ENCODE results near the gene PHAF1. TPM values are rescaled to one million over a fixed set of nuclear protein-coding genes. Genes with fewer than 3 reads are reported as not detected.

The PHAF1 gene
- 16.8 and 30.7 TPM in 2 replicates for total RNA-seq (2014; rRNA removed; shearing (Covaris generic); ENCODE audit: low replicate concordance)

DNA sequence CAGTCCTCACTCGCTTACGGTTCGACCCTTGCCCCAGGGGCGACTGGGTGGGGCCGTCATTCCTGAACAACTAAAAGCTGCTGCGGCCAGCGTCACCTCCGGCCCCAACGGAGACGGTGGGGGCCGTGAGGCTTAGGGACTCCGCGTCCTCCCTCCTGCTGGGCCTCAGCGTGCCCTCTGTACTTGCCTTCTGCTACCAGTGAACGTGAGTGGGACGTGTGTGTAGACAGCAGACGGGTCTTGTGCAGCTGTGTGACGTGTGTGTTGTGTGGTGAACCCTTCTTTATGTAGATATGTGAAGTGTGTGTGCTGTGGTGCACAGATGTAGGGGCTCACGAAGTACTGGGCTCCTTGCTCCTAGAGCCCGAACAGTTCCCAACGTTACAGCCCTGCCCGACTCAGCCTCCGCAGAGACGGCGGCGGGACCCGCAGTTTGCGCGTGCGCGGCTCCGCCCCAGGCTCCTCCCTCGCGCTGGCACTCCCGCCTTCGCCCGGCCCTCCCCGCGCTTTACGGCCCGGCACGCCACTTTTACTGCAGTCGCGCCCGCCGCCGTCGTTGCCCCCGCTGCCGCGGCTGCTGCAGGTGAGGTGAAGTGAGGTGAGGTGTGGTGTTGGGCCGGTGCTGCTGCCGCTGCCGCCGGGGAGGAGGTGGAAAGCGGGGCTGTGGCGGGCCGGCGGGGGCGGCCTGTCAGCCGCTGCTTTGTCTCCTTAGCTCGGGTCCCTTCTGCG lies at the start of gene PHAF1:
PHAF1 (plus strand) TSS at position 535 of the 729 bp plus-strand sequence. CDS start 235 bp downstream, outside the sequence.
- no peaks in the 10 kb centered on the region; the same call in 1 of the 2 replicates for H3K36me3 ChIP-seq (ENCODE audit: insufficient read depth, low read length)
- peak within 1 kb of the TSS; percentile 96 for H3K4me3 ChIP-seq (ENCODE audit: low read length)
- no peaks in the 10 kb centered on the region for H4K20me1 ChIP-seq (ENCODE audit: insufficient read depth, low read depth, low read length)
- H3K9ac ChIP-seq (ENCODE audit: low read length): peak within 1 kb of the TSS; percentile 89
- DNase-seq: peak; percentile 97
- no peaks in the 10 kb centered on the region for H3K9me2 ChIP-seq (replicated peaks; ENCODE audit: insufficient read depth, low read length)
- peaks cover 20% of the 10 kb centered on the region for H3K4me1 ChIP-seq (ENCODE audit: low read length)
- no peaks in the 10 kb centered on the region for H3K27me3 ChIP-seq (ENCODE audit: low read length)
- H2AFZ ChIP-seq (ENCODE audit: low read length): peak within 1 kb of the TSS; percentile 99
- H3K9me3 ChIP-seq (ENCODE audit: low read length): no peaks in the 10 kb centered on the region
- peaks cover 42% of the 10 kb centered on the region for H3K79me2 ChIP-seq (ENCODE audit: low read length)
- H3K27ac ChIP-seq (ENCODE audit: low read length): no peak within 1 kb of the TSS
- H3K4me2 ChIP-seq (ENCODE audit: low read depth, low read length, poor library complexity, severe bottlenecking): peak within 1 kb of the TSS; percentile 82

DNA sequence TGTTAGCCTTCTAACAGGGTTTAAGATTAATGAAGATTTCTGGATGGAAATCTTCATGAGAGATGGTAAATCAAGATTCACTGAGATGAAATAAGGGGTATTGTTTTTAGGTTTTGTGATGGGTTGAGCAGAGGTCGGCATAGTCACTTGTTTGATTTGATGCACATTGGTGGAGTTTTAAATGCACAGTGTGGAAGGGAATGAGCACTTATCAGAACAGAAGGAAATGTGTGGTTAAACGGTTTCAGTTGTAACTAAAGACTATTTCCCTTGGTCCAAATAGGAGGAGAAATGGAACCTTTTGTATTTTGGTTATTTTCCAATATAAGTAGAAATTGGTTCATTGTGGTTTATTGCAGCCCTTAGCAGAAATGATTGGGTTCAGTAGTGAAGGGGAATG lies 46.7 kb upstream of the PHAF1 start:
- no peak for DNase-seq
- no peak overlapping the region for H3K9ac ChIP-seq (ENCODE audit: low read length)
- no peak overlapping the region for H3K27ac ChIP-seq (ENCODE audit: low read length)
- peaks cover 87% of the 10 kb centered on the region for H3K79me2 ChIP-seq (ENCODE audit: low read length)
- no peaks in the 10 kb centered on the region for H3K27me3 ChIP-seq (ENCODE audit: low read length)
- no peak overlapping the region for H3K4me3 ChIP-seq (ENCODE audit: low read length)
- no peaks in the 10 kb centered on the region for H3K4me1 ChIP-seq (ENCODE audit: low read length)
- H4K20me1 ChIP-seq (ENCODE audit: insufficient read depth, low read depth, low read length): 0 out of 2 replicates have a peak, but pooled peaks cover 5% of the 10 kb centered on the region
- no peaks in the 10 kb centered on the region for H3K9me2 ChIP-seq (replicated peaks; ENCODE audit: insufficient read depth, low read length)
- no peak overlapping the region for H3K4me2 ChIP-seq (ENCODE audit: low read depth, low read length, poor library complexity, severe bottlenecking)
- no peaks in the 10 kb centered on the region for H3K9me3 ChIP-seq (ENCODE audit: low read length)
- H3K36me3 ChIP-seq (ENCODE audit: insufficient read depth, low read length): peaks cover 23% of the 10 kb centered on the region; the same call in 1 of the 2 replicates
- H2AFZ ChIP-seq (ENCODE audit: low read length): no peak overlapping the region

DNA sequence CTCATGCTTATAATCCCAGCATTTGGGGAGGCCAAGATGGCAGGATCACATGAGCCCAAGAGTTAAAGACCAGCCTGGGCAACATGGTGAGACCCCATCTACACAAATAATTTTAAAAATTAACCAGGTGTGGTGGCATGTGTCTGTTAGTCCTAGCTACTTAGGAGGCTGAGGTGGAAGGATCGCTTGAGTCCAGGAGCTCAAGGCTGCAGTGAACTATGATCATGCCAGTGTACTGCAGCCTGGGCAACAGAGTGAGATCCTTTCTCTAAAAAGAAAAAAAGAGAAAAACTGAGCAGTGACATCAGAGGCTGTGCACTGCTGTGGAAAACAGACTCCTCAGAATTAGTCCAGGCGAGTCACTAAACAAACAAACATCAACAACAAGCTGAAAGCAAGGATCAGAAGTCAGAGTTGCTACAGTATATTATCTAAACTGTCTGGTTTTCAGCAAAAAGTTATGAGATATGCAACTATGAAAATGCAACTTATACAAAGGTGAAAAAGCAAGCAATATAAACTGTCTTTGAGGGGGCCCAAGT lies 41.5 kb upstream of the PHAF1 start:
- H3K79me2 ChIP-seq (ENCODE audit: low read length): peaks cover 57% of the 10 kb centered on the region
- no peak overlapping the region for H3K27ac ChIP-seq (ENCODE audit: low read length)
- H4K20me1 ChIP-seq (ENCODE audit: insufficient read depth, low read depth, low read length): no peaks in the 10 kb centered on the region

DNA sequence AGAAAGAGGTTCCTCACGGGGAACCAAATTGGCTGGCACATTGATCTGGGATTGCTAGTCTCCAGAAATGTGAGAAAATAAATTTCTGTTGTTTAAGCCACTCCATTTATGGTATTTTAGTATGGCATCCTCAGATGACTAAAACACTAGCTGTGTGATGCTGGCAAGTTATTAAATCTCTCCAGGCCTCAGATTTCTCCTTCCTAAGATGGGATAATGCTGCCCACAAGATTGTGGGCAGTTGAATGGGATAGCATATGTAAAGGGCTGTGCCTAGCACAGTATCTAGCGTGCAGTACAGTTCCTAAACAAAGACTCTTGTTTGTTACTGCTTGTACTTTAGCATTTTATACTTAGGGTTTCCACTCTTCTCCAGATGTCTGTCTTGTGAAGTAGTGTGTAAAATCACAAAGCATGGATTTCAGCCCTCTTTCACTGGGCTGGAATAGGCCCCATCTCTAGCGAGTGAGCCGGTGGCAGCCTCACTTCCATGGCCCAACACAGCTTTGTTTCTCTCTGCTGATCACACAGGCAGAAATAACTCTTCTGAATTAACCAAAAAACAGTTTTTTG lies 38.2 kb upstream of the PHAF1 start:
- H3K27ac ChIP-seq (ENCODE audit: low read length): no peak overlapping the region

More for the DNA sequence above, 41.5 kb upstream of the PHAF1 start:
- no peaks in the 10 kb centered on the region for H3K9me2 ChIP-seq (replicated peaks; ENCODE audit: insufficient read depth, low read length)
- H3K9ac ChIP-seq (ENCODE audit: low read length): no peak overlapping the region
- H3K4me3 ChIP-seq (ENCODE audit: low read length): no peak overlapping the region
- no peak overlapping the region for H3K4me2 ChIP-seq (ENCODE audit: low read depth, low read length, poor library complexity, severe bottlenecking)
- no peaks in the 10 kb centered on the region for H3K27me3 ChIP-seq (ENCODE audit: low read length)
- H3K9me3 ChIP-seq (ENCODE audit: low read length): no peaks in the 10 kb centered on the region
- peaks cover 38% of the 10 kb centered on the region; the same call in 1 of the 2 replicates for H3K36me3 ChIP-seq (ENCODE audit: insufficient read depth, low read length)
- H3K4me1 ChIP-seq (ENCODE audit: low read length): no peaks in the 10 kb centered on the region
- no peak overlapping the region for H2AFZ ChIP-seq (ENCODE audit: low read length)
- DNase-seq: no peak

DNA sequence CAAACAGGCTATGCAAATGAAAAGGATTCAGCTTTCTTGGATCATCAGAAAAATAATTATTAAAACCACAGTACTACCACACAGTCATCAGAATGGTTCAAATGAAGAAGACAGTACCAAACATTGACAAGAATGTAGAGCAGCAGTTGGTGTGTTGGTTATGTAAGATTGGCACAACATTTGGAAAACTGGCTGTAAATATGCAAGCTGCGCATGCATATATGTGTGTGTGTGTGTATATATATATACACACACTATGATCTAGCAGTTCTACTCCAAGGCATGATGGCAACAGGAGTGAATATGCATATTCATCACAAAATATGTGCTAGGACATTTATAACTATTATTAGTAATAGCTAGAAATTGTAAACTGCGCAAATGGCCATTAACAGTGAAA lies 34.4 kb upstream of the PHAF1 start:
- Histone ChIP-seq H3K36me3 (ENCODE audit: insufficient read depth, low read length) (peaks cover 23% of the 10 kb centered on the region; the same call in 1 of the 2 replicates), H3K4me2 (ENCODE audit: low read depth, low read length, poor library complexity, severe bottlenecking) (no peak overlapping the region), H3K9me2 (replicated peaks; ENCODE audit: insufficient read depth, low read length) (no peaks in the 10 kb centered on the region), H3K27ac (ENCODE audit: low read length) (no peak overlapping the region), H3K9me3 (ENCODE audit: low read length) (no peaks in the 10 kb centered on the region), H3K4me1 (ENCODE audit: low read length) (no peaks in the 10 kb centered on the region), H3K9ac (ENCODE audit: low read length) (no peak overlapping the region), H3K4me3 (ENCODE audit: low read length) (no peak overlapping the region), H4K20me1 (ENCODE audit: insufficient read depth, low read depth, low read length) (no peaks in the 10 kb centered on the region), H3K79me2 (ENCODE audit: low read length) (peaks cover 56% of the 10 kb centered on the region), H2AFZ (ENCODE audit: low read length) (no peak overlapping the region), H3K27me3 (ENCODE audit: low read length) (no peaks in the 10 kb centered on the region)
- no peak for DNase-seq

More for the DNA sequence above, 38.2 kb upstream of the PHAF1 start:
- Histone ChIP-seq H3K27me3 (ENCODE audit: low read length) (no peaks in the 10 kb centered on the region), H3K4me2 (ENCODE audit: low read depth, low read length, poor library complexity, severe bottlenecking) (no peak overlapping the region), H3K79me2 (ENCODE audit: low read length) (peaks cover 37% of the 10 kb centered on the region), H3K9me2 (replicated peaks; ENCODE audit: insufficient read depth, low read length) (no peaks in the 10 kb centered on the region), H3K9me3 (ENCODE audit: low read length) (no peaks in the 10 kb centered on the region), H4K20me1 (ENCODE audit: insufficient read depth, low read depth, low read length) (no peaks in the 10 kb centered on the region), H3K36me3 (ENCODE audit: insufficient read depth, low read length) (peaks cover 45% of the 10 kb centered on the region; the same call in 1 of the 2 replicates), H3K4me1 (ENCODE audit: low read length) (no peaks in the 10 kb centered on the region), H3K9ac (ENCODE audit: low read length) (no peak overlapping the region), H2AFZ (ENCODE audit: low read length) (no peak overlapping the region), H3K4me3 (ENCODE audit: low read length) (no peak overlapping the region)
- DNase-seq: no peak

DNA sequence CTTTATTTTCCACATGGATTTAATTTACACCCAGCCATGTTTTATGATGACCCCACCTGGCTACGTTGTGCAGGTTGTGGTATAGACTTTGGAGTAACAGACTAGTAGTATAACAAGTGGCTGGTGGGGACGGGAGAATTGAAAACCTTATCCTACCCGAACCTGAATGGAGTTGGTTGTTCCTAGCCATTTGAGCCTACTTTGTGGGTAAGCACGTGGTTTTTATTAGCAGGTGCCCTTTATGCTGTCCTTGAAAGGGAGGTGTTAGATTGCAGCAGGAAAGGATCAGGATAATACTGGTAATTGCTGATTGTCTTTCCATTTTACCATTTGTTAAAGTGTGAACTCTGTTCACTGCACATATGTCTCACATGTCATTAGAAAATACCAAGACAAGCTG lies 31.9 kb upstream of the PHAF1 start:
- Histone ChIP-seq H3K4me3 (ENCODE audit: low read length) (no peak overlapping the region), H3K4me1 (ENCODE audit: low read length) (peaks cover 8% of the 10 kb centered on the region), H3K9me2 (replicated peaks; ENCODE audit: insufficient read depth, low read length) (no peaks in the 10 kb centered on the region), H4K20me1 (ENCODE audit: insufficient read depth, low read depth, low read length) (no peaks in the 10 kb centered on the region), H3K9ac (ENCODE audit: low read length) (no peak overlapping the region), H3K4me2 (ENCODE audit: low read depth, low read length, poor library complexity, severe bottlenecking) (no peak overlapping the region), H3K27me3 (ENCODE audit: low read length) (no peaks in the 10 kb centered on the region), H3K79me2 (ENCODE audit: low read length) (peaks cover 57% of the 10 kb centered on the region), H3K36me3 (ENCODE audit: insufficient read depth, low read length) (peaks cover 9% of the 10 kb centered on the region; the same call in 1 of the 2 replicates), H3K9me3 (ENCODE audit: low read length) (no peaks in the 10 kb centered on the region), H2AFZ (ENCODE audit: low read length) (no peak overlapping the region), H3K27ac (ENCODE audit: low read length) (no peak overlapping the region)
- no peak for DNase-seq

DNA sequence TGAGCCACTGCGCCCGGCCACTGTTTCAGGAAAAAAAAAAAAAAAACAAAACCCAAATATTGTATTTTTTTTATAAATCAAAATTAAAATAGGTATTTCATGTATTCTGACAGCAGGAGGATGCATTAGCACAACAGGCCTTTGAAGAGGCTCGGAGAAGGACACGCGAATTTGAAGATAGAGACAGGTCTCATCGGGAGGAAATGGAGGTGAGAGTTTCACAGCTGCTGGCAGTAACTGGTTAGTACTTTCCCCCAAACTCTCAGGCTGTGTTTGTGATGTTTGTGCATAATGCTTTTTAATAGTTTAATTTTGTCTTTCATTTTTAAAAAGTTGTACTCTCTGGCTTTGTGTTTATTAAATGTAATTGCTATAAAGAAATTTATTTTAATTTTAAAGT lies 27.6 kb upstream of the PHAF1 start:
- Histone ChIP-seq H3K36me3 (ENCODE audit: insufficient read depth, low read length) (peaks cover 11% of the 10 kb centered on the region; the same call in 1 of the 2 replicates), H3K9me3 (ENCODE audit: low read length) (no peaks in the 10 kb centered on the region), H3K79me2 (ENCODE audit: low read length) (peaks cover 70% of the 10 kb centered on the region), H3K27ac (ENCODE audit: low read length) (peak overlapping the region; percentile 83; the same call in 1 of the 2 replicates), H4K20me1 (ENCODE audit: insufficient read depth, low read depth, low read length) (no peaks in the 10 kb centered on the region), H3K4me1 (ENCODE audit: low read length) (peaks cover 27% of the 10 kb centered on the region), H2AFZ (ENCODE audit: low read length) (no peak overlapping the region), H3K4me2 (ENCODE audit: low read depth, low read length, poor library complexity, severe bottlenecking) (no peak overlapping the region), H3K4me3 (ENCODE audit: low read length) (no peak overlapping the region), H3K9ac (ENCODE audit: low read length) (no peak overlapping the region), H3K27me3 (ENCODE audit: low read length) (no peaks in the 10 kb centered on the region), H3K9me2 (replicated peaks; ENCODE audit: insufficient read depth, low read length) (no peaks in the 10 kb centered on the region)
- DNase-seq: no peak

DNA sequence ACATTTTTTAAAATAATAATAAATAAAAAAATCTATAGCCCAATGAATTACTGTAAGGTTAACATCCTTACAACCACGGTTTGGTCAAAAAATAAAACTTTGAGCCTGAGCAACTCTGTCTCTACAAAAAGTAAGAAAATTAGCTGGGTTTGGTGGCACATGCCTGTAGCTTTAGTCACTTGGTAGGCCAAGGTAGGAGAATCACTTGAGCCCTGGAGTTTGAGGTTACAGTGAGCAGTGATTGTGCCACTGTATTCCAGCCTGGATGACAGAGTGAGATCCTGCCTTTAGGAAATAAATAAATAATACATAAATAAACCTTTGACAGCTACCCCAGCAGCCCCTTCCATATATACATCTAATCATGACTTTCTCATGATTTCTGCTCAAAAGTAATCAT lies 26.9 kb upstream of the PHAF1 start:
- no peaks in the 10 kb centered on the region for H3K9me3 ChIP-seq (ENCODE audit: low read length)
- peak overlapping the region; percentile 83 for H3K27ac ChIP-seq (ENCODE audit: low read length)
- no peak overlapping the region for H3K4me3 ChIP-seq (ENCODE audit: low read length)
- H2AFZ ChIP-seq (ENCODE audit: low read length): no peak overlapping the region
- H3K9ac ChIP-seq (ENCODE audit: low read length): no peak overlapping the region
- DNase-seq: no peak
- H3K4me1 ChIP-seq (ENCODE audit: low read length): peaks cover 31% of the 10 kb centered on the region
- no peak overlapping the region for H3K4me2 ChIP-seq (ENCODE audit: low read depth, low read length, poor library complexity, severe bottlenecking)
- peaks cover 70% of the 10 kb centered on the region for H3K79me2 ChIP-seq (ENCODE audit: low read length)
- H3K27me3 ChIP-seq (ENCODE audit: low read length): no peaks in the 10 kb centered on the region
- peaks cover 11% of the 10 kb centered on the region; the same call in 1 of the 2 replicates for H3K36me3 ChIP-seq (ENCODE audit: insufficient read depth, low read length)
- no peaks in the 10 kb centered on the region for H3K9me2 ChIP-seq (replicated peaks; ENCODE audit: insufficient read depth, low read length)
- no peaks in the 10 kb centered on the region for H4K20me1 ChIP-seq (ENCODE audit: insufficient read depth, low read depth, low read length)

All from Karpas-422 (cell line).